Measurements from ENCODE around the gene XYLT1.

The XYLT1 gene

DNA sequence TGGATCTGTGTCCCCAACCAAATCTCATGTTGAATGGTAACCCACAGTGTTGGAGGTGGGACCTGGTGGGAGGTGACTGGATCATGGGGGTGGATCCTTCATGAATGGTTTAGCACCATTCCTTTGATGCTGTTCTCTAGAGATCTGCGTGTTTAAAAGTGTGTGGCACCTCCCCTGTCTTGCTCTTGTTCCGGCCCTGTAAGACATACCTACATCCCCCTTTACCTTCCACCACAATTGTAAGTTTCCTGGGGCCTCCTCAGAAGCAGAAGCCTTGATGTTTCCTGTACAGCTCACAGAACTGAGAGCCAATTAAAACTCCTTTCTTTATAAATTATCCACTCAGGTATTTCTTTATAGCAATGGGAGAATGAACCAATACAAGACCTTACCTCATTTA, 257.7 kb downstream of the XYLT1 start:
- H3K4me3 ChIP-seq (ENCODE audit: low read depth, low read length): no peak overlapping the region
- ChIA-PET POLR2A (no interaction called here), CTCF (no interaction called here)
- no peaks in the 10 kb centered on the region for H3K36me3 ChIP-seq (ENCODE audit: control insufficient read depth in 2 of 2, insufficient read depth in 1 of 2, low read length in 2 of 2)
- no peaks in the 10 kb centered on the region for H3K9me3 ChIP-seq (ENCODE audit: control insufficient read depth, insufficient read depth, low read depth, low read length)
- TF ChIP-seq ZNF184 (tag by site-specific recombination; IDR thresholded peaks at IDR 0.05) (no peak), GLIS2 (tag by site-specific recombination; IDR thresholded peaks at IDR 0.05) (no peak), FEZF1 (tag by site-specific recombination; IDR thresholded peaks at IDR 0.05) (no peak)
- no peak overlapping the region for H3K27ac ChIP-seq (ENCODE audit: extremely low read depth, low read depth, low read length)
- H3K4me1 ChIP-seq (ENCODE audit: control insufficient read depth, insufficient read depth, low read length): no peaks in the 10 kb centered on the region

DNA sequence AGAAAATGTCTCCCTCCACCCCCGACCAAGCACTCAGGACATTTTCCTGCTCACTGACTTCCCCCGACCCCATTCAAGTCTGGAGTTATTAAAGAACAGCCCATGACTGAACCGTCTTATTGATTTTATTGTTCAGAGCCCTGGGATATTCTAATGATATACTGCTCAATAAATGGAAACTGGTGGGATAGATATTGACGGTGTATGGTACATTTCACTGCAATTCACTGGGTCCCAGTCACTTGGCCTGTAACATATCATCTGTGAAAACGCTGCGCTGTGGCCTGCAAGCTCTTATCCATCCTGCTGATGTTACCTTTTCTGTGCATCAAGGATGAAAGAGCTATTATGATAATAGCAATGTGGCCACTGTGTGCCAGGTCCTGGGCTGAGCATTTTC, 258.2 kb downstream of the XYLT1 start:
- no peaks in the 10 kb centered on the region for H3K9me3 ChIP-seq (ENCODE audit: control insufficient read depth, insufficient read depth, low read depth, low read length)
- no peak overlapping the region for H3K4me3 ChIP-seq (ENCODE audit: low read depth, low read length)
- no peaks in the 10 kb centered on the region for H3K4me1 ChIP-seq (ENCODE audit: control insufficient read depth, insufficient read depth, low read length)
- TF ChIP-seq ZBTB6 (tag by site-specific recombination; IDR thresholded peaks at IDR 0.05) (no peak), ZNF292 (tag by site-specific recombination; IDR thresholded peaks at IDR 0.05; ENCODE audit: borderline replicate concordance, low read depth) (no peak), KLF8 (tag by site-specific recombination; IDR thresholded peaks at IDR 0.05) (no peak), ZNF132 (tag by site-specific recombination; IDR thresholded peaks at IDR 0.05; ENCODE audit: borderline replicate concordance) (no peak)
- ChIA-PET CTCF (no interaction called here), POLR2A (no interaction called here)
- no peak overlapping the region for H3K27ac ChIP-seq (ENCODE audit: extremely low read depth, low read depth, low read length)
- no peaks in the 10 kb centered on the region for H3K36me3 ChIP-seq (ENCODE audit: control insufficient read depth in 2 of 2, insufficient read depth in 1 of 2, low read length in 2 of 2)

GRCh38 chr16:17211797-17212196, 259.0 kb downstream of the XYLT1 start:
- H3K9me3 ChIP-seq (ENCODE audit: control insufficient read depth, insufficient read depth, low read depth, low read length): no peaks in the 10 kb centered on the region
- no peaks in the 10 kb centered on the region for H3K36me3 ChIP-seq (ENCODE audit: control insufficient read depth in 2 of 2, insufficient read depth in 1 of 2, low read length in 2 of 2)
- CTCF ChIA-PET: interaction anchor here (1.5 kb wide), 1 partner anchor 367 kb away, joined by 3 read pairs; no protein-coding TSS in a partner anchor
- H3K27ac ChIP-seq (ENCODE audit: extremely low read depth, low read depth, low read length): no peak overlapping the region
- TF ChIP-seq ZNF248 (tag by site-specific recombination; IDR thresholded peaks at IDR 0.05) (no peak), ZNF23 (tag by site-specific recombination; IDR thresholded peaks at IDR 0.05; ENCODE audit: borderline replicate concordance) (no peak), OSR2 (tag by site-specific recombination; IDR thresholded peaks at IDR 0.05) (no peak), ZNF416 (tag by site-specific recombination; IDR thresholded peaks at IDR 0.05) (no peak), SALL2 (tag by site-specific recombination; IDR thresholded peaks at IDR 0.05; ENCODE audit: borderline replicate concordance) (no peak), ZNF16 (tag by site-specific recombination; IDR thresholded peaks at IDR 0.05; ENCODE audit: low read depth) (no peak), TCF7L2 (IDR thresholded peaks at IDR 0.05; ENCODE audit: borderline replicate concordance, low read depth, low read length) (no peak)
- no peak overlapping the region for H3K4me3 ChIP-seq (ENCODE audit: low read depth, low read length)
- no peaks in the 10 kb centered on the region for H3K4me1 ChIP-seq (ENCODE audit: control insufficient read depth, insufficient read depth, low read length)
- POLR2A ChIA-PET: no interaction called here

DNA sequence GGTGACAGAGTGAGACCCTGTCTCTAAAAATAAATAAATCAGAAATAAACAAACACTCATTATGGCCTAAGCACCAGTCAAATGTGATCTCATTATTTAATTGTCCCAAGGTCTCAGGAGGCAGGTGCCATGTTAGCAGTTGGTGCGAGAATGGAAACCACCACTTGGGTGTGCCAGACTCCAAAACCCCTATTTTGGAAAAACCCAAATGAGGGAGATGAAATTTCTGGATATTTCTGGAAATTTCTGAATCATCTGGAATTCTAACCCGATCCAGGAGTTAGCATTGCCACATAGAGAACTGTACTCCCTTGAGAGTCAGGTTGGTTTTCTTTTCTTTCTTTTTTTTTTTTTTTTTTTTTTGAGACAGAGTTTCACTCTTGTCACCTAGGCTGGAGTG, 264.0 kb downstream of the XYLT1 start:
- no peak for TF ChIP-seq ZNF121 (tag by site-specific recombination; IDR thresholded peaks at IDR 0.05)
- Histone ChIP-seq H3K27ac (ENCODE audit: extremely low read depth, low read depth, low read length) (no peak overlapping the region), H3K4me3 (ENCODE audit: low read depth, low read length) (no peak overlapping the region), H3K4me1 (ENCODE audit: control insufficient read depth, insufficient read depth, low read length) (no peaks in the 10 kb centered on the region), H3K36me3 (ENCODE audit: control insufficient read depth in 2 of 2, insufficient read depth in 1 of 2, low read length in 2 of 2) (no peaks in the 10 kb centered on the region), H3K9me3 (ENCODE audit: control insufficient read depth, insufficient read depth, low read depth, low read length) (no peaks in the 10 kb centered on the region)
- POLR2A ChIA-PET: no interaction called here
- CTCF ChIA-PET: no interaction called here

Data from HEK293 (cell line).